Activated gamma-delta T cell treated with anti-CD3 and anti-CD28 coated beads, Interleukin-2, amount 50 U/mL, for 16 hours (primary cell): Measurements from ENCODE around the gene AKTIP.
"Not testable (repeated sequence)": the region's sequence is repeated elsewhere in the genome, so short reads cannot be mapped to it uniquely, and the experiment has no call there.

Experiments
- DNase-seq: peaks from one replicate; pipeline ENCODE4 v3.0.0-alpha.2; 2020; ENCODE audit warnings: low read depth

AKTIP gene

GRCh38 chr16:53515259-53515658 is 12.2 kb upstream of the AKTIP start:
- DNase-seq, result no peak

- not testable (repeated sequence) for DNase-seq
These were observed 9.8 kb upstream of the AKTIP start for GRCh38 chr16:53512795-53513194.

- DNase-seq, result no peak
These were observed 8.6 kb upstream of the AKTIP start for GRCh38 chr16:53511403-53512280.

GRCh38 chr16:53511084-53511402 is 8.0 kb upstream of the AKTIP start:
- DNase-seq, result no peak

GRCh38 chr16:53510704-53511070 is 7.7 kb upstream of the AKTIP start:
- no peak for DNase-seq

- no peak for DNase-seq
These were observed 7.1 kb upstream of the AKTIP start for GRCh38 chr16:53509906-53510703.

- no peak for DNase-seq
These were observed 4.6 kb upstream of the AKTIP start for GRCh38 chr16:53507464-53508179.

GRCh38 chr16:53506254-53506653 is 3.2 kb upstream of the AKTIP start:
- no peak for DNase-seq

- no peak for DNase-seq
These were observed 1.7 kb upstream of the AKTIP start for GRCh38 chr16:53504665-53505064.

- DNase-seq, result no peak
These were observed 1.1 kb upstream of the AKTIP start for GRCh38 chr16:53503991-53504663.

GRCh38 chr16:53503270-53503923 is 388 bp upstream of the AKTIP start:
- DNase-seq, result peak; percentile 99

GRCh38 chr16:53501216-53501859 is 1.7 kb downstream of the AKTIP start:
- no peak for DNase-seq

GRCh38 chr16:53498984-53499383 is 4.0 kb downstream of the AKTIP start:
- DNase-seq, result no peak

- DNase-seq, result no peak
These were observed 7.7 kb downstream of the AKTIP start for GRCh38 chr16:53495325-53495724.

GRCh38 chr16:53494636-53495035 is 8.4 kb downstream of the AKTIP start:
- no peak for DNase-seq

GRCh38 chr16:53492503-53492902 is 10.5 kb downstream of the AKTIP start:
- no peak for DNase-seq

GRCh38 chr16:53489755-53490154 is 13.3 kb downstream of the AKTIP start:
- DNase-seq, result no peak

GRCh38 chr16:53486230-53486629 is 16.8 kb downstream of the AKTIP start:
- no peak for DNase-seq

- no peak for DNase-seq
These were observed 18.5 kb downstream of the AKTIP start for GRCh38 chr16:53484542-53484941.

GRCh38 chr16:53482123-53482522 is 20.9 kb downstream of the AKTIP start:
- DNase-seq, result no peak

GRCh38 chr16:53480394-53480793 is 22.6 kb downstream of the AKTIP start:
- DNase-seq, result no peak
